Measurements from ENCODE around the gene C11orf58. TPM values are rescaled to one million over a fixed set of nuclear protein-coding genes. Genes with fewer than 3 reads are reported as not detected.

Gene C11orf58
- total and polyA plus RNA-seq, 8 donors: 87.9 to 405 (median 353) TPM

GRCh38 chr11:16722581-16723344 is 15.7 kb upstream of the C11orf58 start:
- no peak for TF ChIP-seq CTCF (IDR thresholded peaks at IDR 0.05)
- intact Hi-C loops (cut with DNase I): no loop called here

DNA sequence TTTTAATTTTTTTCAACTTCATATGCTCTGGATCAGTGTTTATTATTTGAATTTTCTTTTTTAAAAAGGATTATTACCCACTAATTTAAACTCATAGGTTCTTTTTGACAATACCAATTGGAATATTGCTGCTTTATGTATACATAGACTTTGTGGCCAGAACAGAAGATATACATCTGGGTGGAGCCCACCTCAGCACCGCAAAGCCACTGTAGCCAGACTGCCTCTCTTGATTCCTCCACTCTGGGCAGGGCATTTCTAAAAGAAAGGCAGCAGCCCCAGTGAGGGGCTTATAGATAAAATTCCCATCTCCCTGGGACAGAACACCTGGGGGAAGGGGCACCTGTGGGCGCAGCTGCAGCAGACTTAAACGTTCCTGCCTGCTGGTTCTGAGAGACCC is 10.6 kb upstream of the C11orf58 start:
- ATAC-seq: no peak
- Histone ChIP-seq H3K4me3 (no peak overlapping the region), H3K27ac (no peak overlapping the region), H3K9me3 (no peaks in the 10 kb centered on the region), H3K27me3 (no peaks in the 10 kb centered on the region), H3K4me1 (no peaks in the 10 kb centered on the region), H3K36me3 (no peaks in the 10 kb centered on the region)
- DNase-seq: no peak
- no peak for TF ChIP-seq CTCF (IDR thresholded peaks at IDR 0.05)
- intact Hi-C loops (cut with DNase I): no loop called here

More at GRCh38 chr11:16722581-16723344, 15.7 kb upstream of the C11orf58 start:
- Histone ChIP-seq H3K27me3 (no peaks in the 10 kb centered on the region), H3K27ac (no peak overlapping the region), H3K4me1 (no peaks in the 10 kb centered on the region), H3K36me3 (no peaks in the 10 kb centered on the region), H3K4me3 (no peak overlapping the region), H3K9me3 (no peaks in the 10 kb centered on the region)
- DNase-seq (no peak), ATAC-seq (no peak)

- Histone ChIP-seq H3K4me3 (peak overlapping the region; percentile 71 to 74), H3K27me3 (no peaks in the 10 kb centered on the region), H3K4me1 (peaks cover 4 to 36% of the 10 kb centered on the region in 2 donors), H3K36me3 (peaks cover 0 to 3% of the 10 kb centered on the region in 2 donors), H3K27ac (peak overlapping the region; percentile 90 to 95), H3K9me3 (no peaks in the 10 kb centered on the region)
- peak; percentile 7 for ATAC-seq
- no peak for DNase-seq
- TF ChIP-seq CTCF (IDR thresholded peaks at IDR 0.05): no peak
- intact Hi-C loops (cut with DNase I): no loop called here
Measured at GRCh38 chr11:16737818-16738192, 642 bp upstream of the C11orf58 start.

GRCh38 chr11:16738947-16739815 is 734 bp downstream of the C11orf58 start:
- Histone ChIP-seq H3K36me3 (peaks cover 0 to 3% of the 10 kb centered on the region in 2 donors), H3K4me1 (peaks cover 4 to 45% of the 10 kb centered on the region in 2 donors), H3K4me3 (peak overlapping the region; percentile 71 to 74), H3K27ac (peak overlapping the region; percentile 90 to 95), H3K27me3 (no peaks in the 10 kb centered on the region), H3K9me3 (no peaks in the 10 kb centered on the region)
- intact Hi-C loops (cut with DNase I): no loop called here
- peak; percentile 1 for ATAC-seq
- peak in 2 of 4 donors; percentile 32 to 59 for DNase-seq
- no peak for TF ChIP-seq CTCF (IDR thresholded peaks at IDR 0.05)

DNA sequence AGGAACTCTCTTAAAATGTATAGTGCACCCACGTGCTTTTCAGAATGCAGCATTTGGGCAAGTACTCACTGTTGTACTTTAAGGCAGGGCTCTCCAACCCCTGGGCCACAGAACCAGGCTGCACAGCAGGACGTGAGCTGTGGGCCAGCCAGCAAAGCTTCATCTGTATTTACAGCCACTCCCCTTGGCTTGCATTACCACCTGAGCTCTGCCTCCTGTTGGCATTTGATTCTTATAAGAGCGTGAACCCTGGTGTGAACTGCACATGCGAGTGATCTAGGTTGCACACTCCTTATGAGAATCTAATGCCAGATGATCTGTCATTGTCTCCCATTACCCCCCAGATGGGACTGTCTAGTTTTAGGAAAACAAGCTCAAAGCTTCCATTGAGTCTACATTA is 3.0 kb downstream of the C11orf58 start:
- peaks cover 4 to 53% of the 10 kb centered on the region in 2 donors for H3K4me1 ChIP-seq
- ATAC-seq (no peak), DNase-seq (no peak)
- TF ChIP-seq CTCF (IDR thresholded peaks at IDR 0.05): no peak
- no peaks in the 10 kb centered on the region for H3K9me3 ChIP-seq
- H3K4me3 ChIP-seq: no peak overlapping the region
- intact Hi-C loops (cut with DNase I): no loop called here
- H3K36me3 ChIP-seq: peaks cover 0 to 22% of the 10 kb centered on the region in 2 donors
- no peak overlapping the region for H3K27ac ChIP-seq
- H3K27me3 ChIP-seq: no peaks in the 10 kb centered on the region
